ENCODE measurements around the gene TET3.

The TET3 gene

GRCh38 chr2:73984203-73984921 lies at the start of gene TET3:
TSS of gene TET3 (plus strand) at chr2:73984910. CDS start at chr2:73986404, 1,494 bp downstream.
- no peak for TF ChIP-seq EZH2phosphoT487 (IDR thresholded peaks at IDR 0.05; ENCODE audit: low read depth)
- TF ChIP-seq CTCF (IDR thresholded peaks at IDR 0.05; ENCODE audit: low read depth, low read length): no peak
- no peaks in the 10 kb centered on the region for H3K27me3 ChIP-seq (ENCODE audit: low read depth, low read length)
- peak within 1 kb of the TSS; percentile 99 for H3K4me2 ChIP-seq (ENCODE audit: low read length)
- peaks cover 60% of the 10 kb centered on the region for H3K79me2 ChIP-seq (ENCODE audit: low read length)
- peaks cover 36% of the 10 kb centered on the region for H3K36me3 ChIP-seq (replicated peaks; ENCODE audit: low read depth, low read length)
- no peaks in the 10 kb centered on the region for H3K9me3 ChIP-seq (ENCODE audit: insufficient read depth, low read length)
- no peak within 1 kb of the TSS for H2AFZ ChIP-seq (ENCODE audit: low read depth, low read length)
- H3K27ac ChIP-seq (ENCODE audit: low read length): peak within 1 kb of the TSS; percentile 79
- H3K9ac ChIP-seq (ENCODE audit: low read length): peak within 1 kb of the TSS; percentile 89
- peaks cover 73% of the 10 kb centered on the region for H3K4me1 ChIP-seq (ENCODE audit: low read length)
- peak within 1 kb of the TSS; percentile 82 for H3K4me3 ChIP-seq (ENCODE audit: low read length)
- H4K20me1 ChIP-seq (ENCODE audit: insufficient read depth, low read length): peaks cover 35% of the 10 kb centered on the region

- peaks cover 33% of the 10 kb centered on the region for H3K36me3 ChIP-seq (replicated peaks; ENCODE audit: low read depth, low read length)
- H3K27me3 ChIP-seq (ENCODE audit: low read depth, low read length): no peaks in the 10 kb centered on the region
- no peak for TF ChIP-seq CTCF (IDR thresholded peaks at IDR 0.05; ENCODE audit: low read depth, low read length)
- no peak for TF ChIP-seq EZH2phosphoT487 (IDR thresholded peaks at IDR 0.05; ENCODE audit: low read depth)
- H3K4me1 ChIP-seq (ENCODE audit: low read length): peaks cover 10% of the 10 kb centered on the region
- peaks cover 99% of the 10 kb centered on the region for H3K79me2 ChIP-seq (ENCODE audit: low read length)
- H3K9me3 ChIP-seq (ENCODE audit: insufficient read depth, low read length): no peaks in the 10 kb centered on the region
- H3K9ac ChIP-seq (ENCODE audit: low read length): no peak overlapping the region
- H4K20me1 ChIP-seq (ENCODE audit: insufficient read depth, low read length): peaks cover 92% of the 10 kb centered on the region
- no peak overlapping the region for H3K27ac ChIP-seq (ENCODE audit: low read length)
- H2AFZ ChIP-seq (ENCODE audit: low read depth, low read length): no peak overlapping the region
- H3K4me3 ChIP-seq (ENCODE audit: low read length): no peak overlapping the region
- H3K4me2 ChIP-seq (ENCODE audit: low read length): no peak overlapping the region
Measured at GRCh38 chr2:73935641-73936040, 49.1 kb upstream of the TET3 start.

GRCh38 chr2:73937103-73937885 lies 47.4 kb upstream of the TET3 start:
- Histone ChIP-seq H3K27me3 (ENCODE audit: low read depth, low read length) (no peaks in the 10 kb centered on the region), H3K4me3 (ENCODE audit: low read length) (no peak overlapping the region), H3K36me3 (replicated peaks; ENCODE audit: low read depth, low read length) (peaks cover 39% of the 10 kb centered on the region), H4K20me1 (ENCODE audit: insufficient read depth, low read length) (peaks cover 83% of the 10 kb centered on the region), H3K4me2 (ENCODE audit: low read length) (no peak overlapping the region), H3K27ac (ENCODE audit: low read length) (no peak overlapping the region), H3K9ac (ENCODE audit: low read length) (no peak overlapping the region), H3K4me1 (ENCODE audit: low read length) (peaks cover 10% of the 10 kb centered on the region), H3K79me2 (ENCODE audit: low read length) (peaks cover 99% of the 10 kb centered on the region), H3K9me3 (ENCODE audit: insufficient read depth, low read length) (no peaks in the 10 kb centered on the region), H2AFZ (ENCODE audit: low read depth, low read length) (no peak overlapping the region)
- TF ChIP-seq CTCF (IDR thresholded peaks at IDR 0.05; ENCODE audit: low read depth, low read length) (no peak), EZH2phosphoT487 (IDR thresholded peaks at IDR 0.05; ENCODE audit: low read depth) (no peak)

- H3K9ac ChIP-seq (ENCODE audit: low read length): no peak overlapping the region
- H4K20me1 ChIP-seq (ENCODE audit: insufficient read depth, low read length): peaks cover 80% of the 10 kb centered on the region
- H3K9me3 ChIP-seq (ENCODE audit: insufficient read depth, low read length): no peaks in the 10 kb centered on the region
- no peaks in the 10 kb centered on the region for H3K27me3 ChIP-seq (ENCODE audit: low read depth, low read length)
- H3K36me3 ChIP-seq (replicated peaks; ENCODE audit: low read depth, low read length): peaks cover 37% of the 10 kb centered on the region
- H3K79me2 ChIP-seq (ENCODE audit: low read length): peaks cover 99% of the 10 kb centered on the region
- H3K27ac ChIP-seq (ENCODE audit: low read length): no peak overlapping the region
- peaks cover 10% of the 10 kb centered on the region for H3K4me1 ChIP-seq (ENCODE audit: low read length)
- no peak overlapping the region for H3K4me3 ChIP-seq (ENCODE audit: low read length)
- no peak overlapping the region for H2AFZ ChIP-seq (ENCODE audit: low read depth, low read length)
- no peak overlapping the region for H3K4me2 ChIP-seq (ENCODE audit: low read length)
- TF ChIP-seq EZH2phosphoT487 (IDR thresholded peaks at IDR 0.05; ENCODE audit: low read depth) (no peak), CTCF (IDR thresholded peaks at IDR 0.05; ENCODE audit: low read depth, low read length) (no peak)
Measured at GRCh38 chr2:73937899-73938298, 46.8 kb upstream of the TET3 start.

All from OCI-LY3 (cell line).